HG03025 (cell line): ENCODE measurements around the gene CD34.
"Not testable (repeated sequence)": the region's sequence is repeated elsewhere in the genome, so short reads cannot be mapped to it uniquely, and the experiment has no call there.

Experiments used
- ATAC-seq: cut with Tn5 transposase; IDR thresholded peaks from one replicate; pipeline ENCODE4 v1.9.1; 2021; ENCODE audit warnings: mild to moderate bottlenecking, moderate library complexity; ENCODE audit not compliant: unreplicated experiment, low FRiP score

Gene CD34

DNA sequence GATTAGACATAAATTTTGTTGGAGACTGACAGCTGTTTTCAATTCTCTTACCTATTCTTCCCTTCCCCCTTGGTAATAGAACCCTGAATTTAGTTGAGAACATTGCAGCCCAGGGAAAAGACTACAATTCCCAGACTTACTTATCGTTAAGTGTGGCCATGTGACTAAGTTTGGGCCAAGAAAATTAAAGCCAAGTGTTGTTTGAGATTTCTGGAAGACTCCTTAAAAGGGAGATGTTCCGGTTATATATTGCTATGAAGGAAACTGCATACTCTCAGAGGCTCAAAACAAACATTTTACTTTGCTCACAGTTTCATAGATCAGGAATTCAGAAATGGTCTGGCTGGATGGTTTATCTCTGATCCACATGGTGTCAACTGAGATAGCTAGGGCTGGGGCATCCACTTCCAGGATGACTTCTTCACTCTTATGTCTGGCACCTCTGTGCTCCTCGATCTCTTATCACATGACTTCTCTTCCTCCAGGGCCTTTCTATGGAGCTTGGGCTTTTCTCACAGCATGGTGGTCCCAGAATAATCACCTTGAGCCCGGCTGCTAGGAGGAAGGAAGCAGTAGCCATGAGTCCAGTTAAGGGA lies 22.4 kb upstream of the CD34 start:
- no peak for ATAC-seq

DNA sequence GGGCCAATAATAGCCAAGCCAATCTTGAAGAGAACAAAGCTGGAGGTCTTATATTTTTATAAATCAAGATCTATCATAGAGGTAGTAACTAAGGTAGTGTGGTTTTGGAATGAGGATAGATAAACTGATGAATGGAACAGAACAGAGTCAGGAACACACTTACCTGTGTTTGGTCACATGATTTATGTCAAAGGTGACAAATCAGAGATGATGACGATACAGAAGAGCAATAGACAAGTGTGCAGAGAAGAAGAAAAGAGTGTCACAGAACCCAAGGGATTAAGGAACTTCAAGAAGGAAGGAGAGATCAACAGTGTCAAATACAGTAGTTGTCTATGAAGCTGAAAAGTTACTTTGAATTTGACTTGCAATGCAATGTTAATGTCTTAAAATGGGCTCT lies 16.1 kb upstream of the CD34 start:
- ATAC-seq, result no peak

DNA sequence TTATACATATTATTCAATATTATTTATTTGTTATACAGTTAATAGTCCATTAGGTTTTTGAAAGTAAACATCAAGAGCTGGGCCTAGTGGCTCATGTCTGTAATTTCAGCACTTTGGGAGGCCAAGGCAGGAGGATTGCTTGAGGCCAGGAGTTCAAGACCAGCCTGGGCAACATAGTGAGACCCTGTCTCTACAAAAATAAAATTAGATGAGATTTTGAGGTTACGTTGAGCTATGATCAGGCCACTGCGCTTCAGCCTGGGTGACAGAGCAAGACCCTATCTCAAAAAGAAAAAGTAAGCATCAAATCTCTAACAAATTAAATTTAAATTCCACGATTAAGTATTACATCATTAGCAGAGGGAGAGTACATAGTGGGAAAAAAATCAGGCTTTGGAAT lies 15.0 kb upstream of the CD34 start:
- not testable (repeated sequence) for ATAC-seq

DNA sequence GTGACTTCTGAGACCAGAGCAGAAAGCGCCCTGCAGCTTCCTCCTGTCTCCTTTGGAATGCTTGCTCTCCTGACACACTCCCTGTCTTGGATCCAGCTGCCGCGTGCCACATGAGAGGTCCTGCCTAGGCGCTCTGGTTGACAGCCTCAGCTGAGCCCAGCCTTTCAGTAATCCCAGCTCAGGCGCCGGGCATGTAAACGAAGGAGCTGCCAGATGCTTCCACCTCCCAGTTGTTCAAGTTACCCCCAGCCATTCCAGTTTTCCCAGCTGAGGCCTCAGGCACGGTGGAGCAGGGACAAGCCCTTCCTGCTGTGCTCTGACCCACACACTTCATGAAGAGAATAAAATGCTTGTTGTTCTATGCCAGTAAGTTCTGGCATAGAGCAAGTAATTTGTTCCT lies 14.3 kb upstream of the CD34 start:
- no peak for ATAC-seq

DNA sequence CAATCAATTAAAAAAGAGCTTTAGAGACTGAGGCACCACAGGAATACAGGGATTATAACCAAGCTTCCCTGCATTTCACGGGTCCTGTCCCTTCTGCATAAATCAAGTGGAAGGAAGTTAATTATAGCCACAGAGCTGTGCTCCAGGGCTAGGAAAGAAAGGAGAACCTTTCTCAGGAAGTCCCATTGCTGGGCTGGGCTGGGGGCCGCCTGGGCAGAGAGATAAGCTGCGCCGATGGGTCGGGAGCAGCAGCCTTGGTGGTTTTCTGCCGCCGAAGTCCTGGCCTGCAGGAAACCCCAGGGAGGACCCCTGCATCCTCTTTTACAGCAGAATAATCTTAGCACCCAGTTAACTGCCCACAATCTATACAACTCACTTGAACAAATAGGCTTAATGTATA lies 12.6 kb upstream of the CD34 start:
- ATAC-seq, result no peak

DNA sequence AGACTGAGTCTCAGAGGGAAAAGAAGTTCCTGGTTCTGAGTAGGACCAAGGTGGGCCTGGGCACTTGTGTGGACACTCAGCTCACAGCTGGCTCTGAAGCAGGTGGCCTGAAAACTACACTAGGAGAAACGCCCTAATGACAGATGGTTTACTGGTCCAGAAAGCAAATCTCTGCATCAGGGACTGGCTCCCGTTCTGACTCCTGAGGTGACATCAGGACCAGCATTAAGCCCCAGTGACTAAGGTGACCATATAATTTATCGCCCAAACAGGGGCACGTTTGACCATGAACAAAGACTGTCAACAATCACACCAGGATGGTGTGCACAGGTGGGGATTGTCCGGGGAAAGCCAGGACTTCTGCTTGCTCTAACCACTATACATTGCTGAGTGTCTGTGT lies 12.2 kb upstream of the CD34 start:
- no peak for ATAC-seq

DNA sequence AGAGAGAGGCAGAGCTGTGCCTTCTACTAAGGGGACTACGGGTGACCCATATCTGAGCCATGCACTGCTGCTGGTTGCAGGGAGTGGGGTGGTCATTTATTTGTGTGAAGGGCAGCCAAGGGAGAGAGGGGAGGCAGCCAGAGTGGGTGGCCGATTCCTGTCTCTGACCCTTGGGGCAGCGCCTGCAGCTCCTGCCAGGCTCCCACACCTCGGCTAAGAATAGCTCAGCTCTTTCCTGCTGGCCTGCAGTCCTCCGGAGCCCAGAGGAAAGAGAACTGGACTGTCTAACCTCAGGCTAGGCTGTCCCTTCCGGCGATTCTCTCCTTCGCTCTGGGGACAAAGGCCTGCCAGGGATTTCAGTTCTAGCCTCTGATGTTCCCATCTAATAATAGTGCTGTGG lies 11.6 kb upstream of the CD34 start:
- no peak for ATAC-seq

DNA sequence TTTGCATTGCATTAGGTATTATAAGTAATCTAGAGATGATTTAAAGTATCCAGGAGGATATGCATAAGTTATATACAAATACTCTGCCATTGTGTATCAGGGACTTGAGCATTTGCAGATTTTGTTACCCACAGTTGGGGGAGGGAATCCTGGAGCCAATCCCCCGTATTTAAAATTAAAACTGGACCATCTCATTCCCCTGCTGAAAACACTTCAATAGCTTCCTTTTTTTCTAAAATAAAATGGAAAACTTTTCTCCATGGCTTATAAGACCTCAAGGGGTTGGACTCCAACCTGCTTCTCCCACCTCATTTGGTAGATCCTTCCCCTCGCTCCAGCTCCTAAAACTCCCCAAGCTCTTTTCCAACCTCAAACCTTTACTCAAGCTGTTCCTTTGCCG lies 10.4 kb upstream of the CD34 start:
- ATAC-seq, result no peak

DNA sequence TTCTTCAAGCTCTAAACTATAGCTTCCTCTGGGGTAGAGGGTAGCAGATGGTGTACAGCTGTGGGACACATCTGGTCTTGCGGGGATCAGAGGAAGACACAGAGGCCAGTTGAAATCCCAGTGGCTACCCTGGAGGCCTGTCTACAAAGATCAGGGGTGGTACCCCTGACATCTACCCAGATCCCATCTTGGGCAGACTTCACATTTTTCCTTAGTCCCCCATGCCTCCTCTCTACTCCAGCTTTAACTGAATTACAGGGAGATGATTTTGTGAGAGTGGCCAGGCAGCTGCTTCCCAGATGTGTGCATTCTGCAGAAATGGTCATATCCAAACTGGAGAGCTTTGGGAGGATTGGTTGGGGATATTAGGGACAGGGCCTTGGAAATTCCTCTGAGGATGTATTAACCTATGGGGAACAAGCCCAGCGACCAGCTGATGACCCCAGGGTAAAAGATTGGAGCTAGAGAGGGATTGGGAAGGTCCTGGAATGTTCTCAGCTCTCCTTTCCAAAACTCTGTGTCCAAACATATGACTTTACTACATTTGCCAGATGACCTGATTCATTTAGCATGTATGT lies 9.6 kb upstream of the CD34 start:
- ATAC-seq, result no peak

DNA sequence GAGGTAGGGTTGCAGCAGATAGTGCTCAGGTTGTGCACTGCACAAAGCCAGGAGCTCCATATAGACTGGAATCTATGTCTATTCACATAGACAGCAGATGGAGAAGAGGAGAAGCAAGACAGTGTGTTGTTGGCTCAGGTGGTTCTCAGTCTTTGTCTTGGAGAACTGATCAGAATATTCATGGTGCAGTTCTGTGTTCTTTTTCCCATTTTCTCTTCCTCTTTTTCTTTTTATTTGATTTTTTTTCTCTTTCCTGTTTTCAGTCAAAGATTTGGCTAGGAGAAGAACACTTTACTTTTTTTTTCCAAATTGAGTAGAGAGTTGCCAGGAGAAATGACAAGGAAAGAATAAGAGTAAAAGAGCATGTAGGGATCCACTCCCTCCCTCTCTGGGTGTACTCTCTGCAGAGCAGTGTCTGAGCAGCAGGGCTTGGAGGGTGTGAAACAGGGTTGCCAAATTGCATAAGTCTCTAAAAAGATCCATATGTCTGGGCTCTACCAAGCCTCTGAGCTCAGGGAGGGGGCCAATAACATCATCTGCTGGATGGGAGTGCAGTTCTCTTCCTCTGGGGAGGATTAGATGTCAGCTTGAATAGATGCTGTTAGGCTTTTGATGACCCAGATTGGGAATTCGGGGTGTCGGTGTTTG lies 8.7 kb upstream of the CD34 start:
- no peak for ATAC-seq

DNA sequence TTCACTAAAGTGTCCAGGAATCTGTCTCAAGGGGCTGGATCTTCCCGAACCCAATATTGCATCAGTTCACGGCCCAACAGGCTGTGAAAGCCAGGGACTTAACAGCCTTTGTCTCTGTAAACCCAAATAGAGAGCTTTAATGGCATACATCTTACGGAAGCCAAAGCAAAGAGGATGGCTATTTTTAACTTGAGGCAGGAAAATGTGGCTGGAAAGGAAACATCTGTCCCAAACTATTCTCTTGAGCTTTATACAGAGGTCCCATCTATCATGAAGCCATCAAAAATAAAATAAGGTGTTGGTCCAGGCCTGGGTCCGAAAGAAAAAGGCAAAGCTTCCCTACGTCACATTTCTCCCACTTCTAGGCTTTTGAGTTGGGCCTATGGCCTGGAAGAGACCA lies 7.7 kb upstream of the CD34 start:
- no peak for ATAC-seq

DNA sequence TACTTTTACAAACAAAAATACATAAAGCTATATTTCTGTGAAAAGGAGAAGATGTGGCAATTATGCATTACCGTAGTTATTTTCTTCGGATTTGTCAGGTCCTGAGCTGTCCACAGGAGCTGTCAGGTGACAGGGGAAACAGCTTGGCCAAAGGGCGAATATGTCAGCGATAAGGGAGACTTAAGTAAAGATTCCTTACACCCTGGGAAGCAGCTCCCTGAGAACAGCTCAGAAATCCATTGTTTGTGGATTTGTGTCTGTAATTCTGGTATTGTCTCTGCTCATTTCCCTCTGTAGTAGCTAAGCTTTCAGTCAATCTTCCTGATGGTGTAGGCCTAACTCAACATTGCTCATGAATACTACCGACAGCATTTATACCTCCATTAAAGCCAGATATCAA lies 7.1 kb upstream of the CD34 start:
- no peak for ATAC-seq

DNA sequence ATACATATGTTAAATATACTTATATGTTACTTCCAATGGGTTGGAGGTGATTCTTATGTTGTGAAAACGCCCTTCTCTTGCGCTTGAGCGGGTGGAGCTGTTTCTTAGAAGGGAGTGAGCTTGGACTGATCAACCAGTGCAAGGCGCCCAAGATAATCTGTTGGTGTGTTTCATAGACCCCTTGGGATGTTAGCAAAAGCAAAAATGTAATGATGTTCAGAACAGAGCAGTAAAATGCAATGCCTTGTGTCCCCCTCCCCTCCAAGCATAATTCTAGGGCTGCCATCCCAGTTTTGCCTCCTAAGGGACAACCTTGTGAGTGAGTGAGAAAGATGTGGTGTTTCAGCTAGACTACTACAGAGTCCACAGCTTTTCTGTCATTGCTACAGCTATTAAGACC lies 6.2 kb upstream of the CD34 start:
- ATAC-seq, result no peak

DNA sequence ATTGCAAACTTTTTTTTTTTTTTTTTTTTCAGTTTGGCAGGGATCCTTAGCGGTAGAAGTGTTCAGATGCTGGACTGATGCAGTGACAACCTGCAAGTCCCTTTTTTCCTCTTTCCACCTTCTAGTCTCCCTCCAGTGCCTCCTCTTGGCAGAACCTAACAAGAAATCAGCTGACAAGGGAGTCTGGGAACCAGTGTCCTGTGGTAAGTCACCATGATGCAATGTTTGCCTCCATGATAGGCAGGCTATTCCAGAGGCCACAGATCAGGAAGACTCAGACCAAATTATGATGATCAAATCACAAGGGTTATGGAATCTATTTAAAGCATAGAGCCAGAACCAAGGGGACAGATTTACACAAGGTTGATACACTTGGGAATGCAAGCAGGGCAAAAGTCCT lies 3.0 kb upstream of the CD34 start:
- no peak for ATAC-seq

DNA sequence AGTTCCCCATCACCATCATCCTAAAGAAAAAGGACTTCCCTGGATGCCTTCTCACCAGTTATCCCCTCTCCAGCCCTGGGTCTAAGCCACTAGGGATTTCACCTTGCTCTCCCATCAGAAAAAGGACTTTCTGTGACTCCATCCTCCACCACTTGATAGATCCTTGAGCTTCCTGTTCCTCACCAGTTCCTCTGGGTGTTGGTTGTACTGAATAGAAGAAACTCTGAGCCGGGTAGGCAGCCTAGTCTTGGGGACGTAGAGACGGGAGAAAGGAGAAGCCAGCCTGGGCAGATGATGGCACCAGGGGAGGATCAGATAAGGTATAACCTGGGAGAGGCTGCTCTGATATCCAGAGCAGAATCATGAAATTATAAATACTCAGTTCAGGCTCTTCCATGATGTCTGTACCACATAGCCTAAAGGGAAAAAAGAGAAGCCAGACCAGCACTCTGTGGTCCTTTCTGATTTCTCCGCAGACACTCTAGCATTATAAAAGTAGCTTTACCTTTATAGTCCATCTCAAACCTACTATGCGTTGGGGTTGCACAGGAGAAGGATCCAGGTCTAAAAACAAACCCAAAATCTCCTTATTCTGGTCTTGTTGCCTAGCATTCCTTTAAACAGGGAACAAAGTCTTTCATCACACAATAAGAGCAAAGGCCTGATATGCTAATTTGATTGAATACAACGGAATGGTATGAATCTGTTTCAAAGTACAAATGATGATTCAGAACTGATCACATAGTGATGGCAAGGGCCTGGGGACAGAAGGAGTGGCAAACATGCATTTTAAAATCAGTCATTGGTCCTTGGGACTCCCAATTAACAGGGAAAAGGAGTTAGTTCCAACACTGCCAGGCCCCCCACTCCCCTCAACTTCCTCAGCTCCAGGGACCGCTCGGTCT lies 1.2 kb upstream of the CD34 start:
- no peak for ATAC-seq

DNA sequence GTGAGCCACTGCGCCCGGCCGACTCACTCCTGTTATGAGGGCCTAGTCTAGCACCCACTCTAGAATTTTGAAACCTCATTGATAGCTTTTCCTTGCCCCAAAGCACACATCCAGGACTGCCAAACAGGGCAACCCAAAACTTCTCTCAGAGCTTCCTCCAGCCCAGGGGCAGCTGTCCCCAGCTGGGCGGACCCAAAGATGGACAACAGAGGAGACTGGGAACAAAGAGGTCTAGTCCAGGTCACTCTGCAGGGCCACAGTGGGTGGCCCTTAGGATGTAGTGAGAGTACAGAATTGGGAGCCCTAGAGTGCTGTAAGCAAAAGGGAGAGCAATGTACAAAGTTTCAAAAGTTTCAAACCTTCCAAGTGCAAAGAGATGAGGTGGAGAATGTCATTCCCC lies 1.2 kb downstream of the CD34 start:
- no peak for ATAC-seq

DNA sequence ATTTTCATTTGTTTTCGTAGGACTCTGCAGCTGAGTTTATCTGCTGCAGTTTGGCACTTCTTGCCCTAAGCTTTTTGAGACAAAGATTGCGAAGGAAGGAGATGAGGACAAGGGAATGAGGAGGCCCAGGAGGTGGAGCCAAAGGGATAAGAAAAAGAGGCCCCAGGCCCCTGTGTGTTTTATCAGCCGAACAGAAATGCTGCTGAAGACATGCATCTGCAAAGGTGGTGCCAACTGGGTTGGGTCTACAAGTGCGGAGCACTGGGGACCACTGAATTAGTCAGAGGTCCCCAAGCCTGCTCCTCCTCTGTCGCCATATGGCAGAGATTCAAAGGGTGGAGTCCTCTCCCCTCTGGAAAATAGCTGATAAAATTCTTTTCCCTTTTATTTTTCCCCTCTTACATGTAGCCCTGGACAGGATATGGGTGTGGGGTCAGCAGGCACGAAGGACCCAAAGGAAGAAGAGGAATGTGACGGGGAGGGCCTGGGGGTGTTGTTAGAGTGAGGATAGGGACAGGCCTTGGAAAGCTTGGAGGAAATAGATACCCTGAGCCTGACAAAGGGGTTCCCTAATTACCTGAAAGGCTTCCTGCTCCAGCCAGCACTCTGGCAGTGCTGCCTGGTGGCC lies 2.7 kb downstream of the CD34 start:
- no peak for ATAC-seq

DNA sequence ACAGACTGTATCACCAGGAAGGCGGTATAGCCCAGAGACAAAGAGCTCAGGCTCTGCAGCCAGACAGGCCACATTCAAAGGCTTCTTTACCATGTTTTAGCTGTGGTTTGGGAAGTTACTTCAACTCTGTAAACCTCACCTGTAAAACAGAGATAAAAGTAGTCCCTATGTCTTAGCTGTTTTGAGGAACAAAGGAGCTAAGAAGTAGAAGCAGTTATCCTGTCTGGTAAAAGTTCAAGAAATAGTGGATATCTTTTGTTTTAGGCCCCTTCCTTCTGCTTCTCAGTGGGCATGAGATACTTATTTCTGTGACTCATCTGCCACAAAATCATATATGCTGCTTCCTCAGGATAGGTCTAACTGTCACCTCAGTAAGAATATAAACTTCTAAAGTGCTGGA lies 6.5 kb downstream of the CD34 start:
- no peak for ATAC-seq

DNA sequence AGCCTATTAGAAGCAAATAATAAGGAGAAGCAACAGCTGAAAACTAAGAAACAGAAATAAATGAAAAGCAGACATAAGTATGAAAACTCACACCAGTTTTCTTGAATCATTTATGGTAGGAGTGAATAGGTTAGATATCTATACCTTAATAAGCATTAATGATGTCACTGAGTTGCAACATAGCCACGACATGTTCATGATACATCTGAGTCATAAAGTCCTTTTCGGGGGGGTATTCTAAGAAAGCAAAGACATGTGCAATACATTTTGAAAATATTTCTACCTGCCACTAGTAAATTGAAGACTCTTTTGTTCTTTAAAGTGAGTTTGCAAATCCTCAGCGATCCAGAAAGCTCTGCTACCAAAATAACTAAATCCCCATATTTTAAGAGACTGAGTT lies 7.2 kb downstream of the CD34 start:
- ATAC-seq, result no peak

DNA sequence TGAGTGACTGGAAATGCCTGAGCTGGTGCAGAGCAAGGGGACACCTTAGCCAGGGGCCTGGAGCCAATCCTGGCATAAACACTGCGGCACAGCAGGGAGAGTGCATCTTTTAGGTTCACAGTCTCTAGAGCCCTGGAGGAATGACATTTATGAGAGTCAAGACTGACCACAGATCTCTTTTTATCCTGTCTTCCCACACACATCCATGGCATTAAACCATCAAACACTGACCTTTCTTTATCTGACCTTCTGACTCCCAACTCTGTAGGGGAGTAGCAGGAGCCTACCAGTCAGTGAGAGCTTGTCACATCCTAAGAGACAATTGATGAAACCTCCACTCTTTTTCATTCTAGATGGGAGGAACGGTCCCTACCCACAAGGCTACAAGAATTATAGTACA lies 7.9 kb downstream of the CD34 start:
- ATAC-seq, result no peak

DNA sequence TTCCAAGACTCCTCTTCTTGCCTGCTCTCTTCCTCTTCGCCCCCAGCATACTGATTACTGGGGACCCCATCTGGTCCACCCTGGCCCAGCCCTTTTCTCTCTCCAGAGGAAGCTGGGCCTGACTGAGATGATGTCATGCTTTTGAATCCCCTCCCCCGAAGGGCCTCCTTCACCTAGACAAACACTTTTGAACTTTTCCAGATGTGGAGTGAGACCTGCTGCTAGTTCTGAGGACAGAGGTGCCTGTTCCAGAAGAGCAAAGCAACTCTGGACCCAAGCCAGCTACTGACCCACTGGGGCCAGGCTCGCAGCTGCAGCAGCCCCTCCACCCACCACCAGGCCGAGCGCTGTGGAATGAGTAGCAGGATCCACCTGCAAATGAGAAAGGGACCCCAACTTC lies 8.4 kb downstream of the CD34 start:
- no peak for ATAC-seq
